Stomach (tissue), 9 donors: ENCODE results near the gene ADGB. TPM values are rescaled to one million over a fixed set of nuclear protein-coding genes. Genes with fewer than 3 reads are reported as not detected.

Experiments
- DNase-seq, 2 donors: peaks; one replicate each; pipeline versions ENCODE4 v3.0.0 to v3.0.0-alpha.2; 2013 to 2019
- H3K27ac ChIP-seq, 5 donors: fragments of 200-600 bp in 4 of 5; sonication (generic) in 4 of 5; one replicate each; pipeline ENCODE4 v1.5.1; 2013 to 2019; ENCODE audit warnings: mild to moderate bottlenecking in 1 of 5, moderate library complexity in 1 of 5
- H3K27me3 ChIP-seq, 3 donors: fragments of 200-600 bp; sonication (generic); one replicate each; pipeline ENCODE4 v1.5.1; 2017 to 2019; ENCODE audit warnings: mixed run types in 1 of 3
- H3K36me3 ChIP-seq, 4 donors: fragments of 200-600 bp; sonication (generic); 1 replicate in 3 of 4; 2 replicates in 1 of 4; pipeline ENCODE4 v1.5.1; 2016 to 2019
- H3K4me1 ChIP-seq, 4 donors: fragments of 200-600 bp; sonication (generic); one replicate each; pipeline ENCODE4 v1.5.1; 2016 to 2019
- H3K4me3 ChIP-seq, 4 donors: fragments of 200-600 bp; sonication (generic) in 3 of 4; one replicate each; pipeline ENCODE4 v1.5.1; 2016 to 2019; ENCODE audit warnings: mild to moderate bottlenecking in 1 of 4
- H3K9me3 ChIP-seq, 4 donors: fragments of 200-600 bp; sonication (generic); one replicate each; pipeline ENCODE4 v1.5.1; 2016 to 2019
- EP300 ChIP-seq: sonication (generic); formaldehyde crosslinking; IDR thresholded peaks from one replicate; pipeline ENCODE4 v1.6.1; 2017; ENCODE audit warnings: antibody characterized with exemption
- POLR2A ChIP-seq, 4 donors: fragments of 450-650 bp; IDR thresholded peaks; one replicate each; pipeline ENCODE4 v1.6.1; 2016; ENCODE audit warnings: antibody characterized with exemption in 4 of 4, control low read depth in 2 of 4, mild to moderate bottlenecking in 1 of 4, moderate library complexity in 1 of 4
- POLR2AphosphoS5 ChIP-seq, 3 donors: sonication (generic); formaldehyde crosslinking; IDR thresholded peaks; one replicate each; pipeline ENCODE4 v1.6.1; 2016; ENCODE audit warnings: antibody characterized with exemption in 3 of 3
- WGBS, 5 donors: extraction: QIAGEN DNeasy Blood & Tissue Kit in 3 of 5; methylation state at CpG; one replicate each; pipeline versions ENCODE4 v1.1.5 to v1.1.7; 2013 to 2018; 5-methylcytosine and 5-hydroxymethylcytosine counted together
- intact Hi-C: fragments of 100-400 bp; cut with DNase I; formaldehyde crosslinking; loops from one replicate; pipeline ENCODE4 v1.15.1; 2023; ENCODE audit warnings: low total_unique reads
- polyA plus RNA-seq, 3 donors: library from polyadenylated mRNA; stranded (reverse); fragments of 200-250 nt; gene quantifications; one replicate each; pipeline ENCODE4 v1.2.3, GENCODE V29; 2013
- total RNA-seq, 5 donors: library from RNA; depleted of rRNA; stranded (reverse); fragments of >200 nt; gene quantifications; one replicate each; pipeline versions ENCODE4 v1.1.0 to v1.2.3, GENCODE V29; 2014 to 2016
- TF ChIP-seq, protein P1 (sequence below), 7 experiments: fragments of 450-650 bp in 4 of 7; fragments of 200-600 bp in 3 of 7; sonication (generic) in 3 of 7; IDR thresholded peaks; one replicate each; pipeline ENCODE4 v1.5.1; 2016 to 2019; ENCODE audit warnings: antibody characterized with exemption in 7 of 7, control low read depth in 2 of 7, mild to moderate bottlenecking in 1 of 7
- donor health status: healthy with polysubstance abuse.
- donor health status: Bipolar disorder and iron deficiency.
- donor health status: healthy.

The ADGB gene
- total and polyA plus RNA-seq, 8 donors, result 0.29 TPM; not detected in 7

DNA sequence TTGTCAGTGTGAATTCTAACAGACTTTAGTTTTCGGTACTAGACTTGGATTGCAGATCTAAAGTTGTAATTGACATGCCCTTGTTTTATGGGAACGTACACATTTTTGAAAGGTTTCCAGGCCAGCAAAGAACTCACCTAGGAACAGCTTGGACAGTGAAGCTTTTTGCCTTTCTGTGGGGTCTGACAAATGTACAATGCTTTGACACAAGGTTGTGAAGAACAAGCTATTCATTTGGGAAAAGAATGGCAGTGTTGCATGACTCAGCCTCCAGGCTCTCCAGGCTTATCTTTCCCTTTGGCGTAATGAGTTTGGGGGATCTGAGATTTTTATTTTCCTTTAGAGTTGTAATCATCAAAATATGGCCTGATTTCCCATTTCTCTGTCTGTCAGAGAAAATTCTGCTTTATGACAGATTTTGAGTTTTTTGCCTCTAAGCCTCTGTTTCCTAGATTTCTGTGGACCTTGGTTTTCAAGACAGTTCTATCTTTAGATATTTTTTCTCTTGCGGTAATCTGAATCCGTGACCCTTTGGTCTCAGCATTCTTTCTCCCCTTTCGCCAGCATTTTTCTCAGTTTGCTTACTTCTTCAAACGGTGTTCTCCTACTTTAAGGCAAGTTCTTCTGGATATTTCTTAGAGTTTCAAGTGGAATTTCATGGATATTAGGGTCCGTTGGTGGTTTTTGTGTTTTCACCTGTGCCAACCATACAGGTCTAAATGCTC lies 221.0 kb downstream of the ADGB start:
- H3K27ac ChIP-seq, result no peak overlapping the region
- WGBS, 5 donors, result 57 to 71% (median 60%) methylated on average over 8 of the region's 8 CpGs
- H3K4me1 ChIP-seq, result no peaks in the 10 kb centered on the region
- no peak overlapping the region for H3K4me3 ChIP-seq
- DNase-seq, result no peak
- intact Hi-C loops, result no loop called here
- no peak for TF ChIP-seq POLR2AphosphoS5 (IDR thresholded peaks at IDR 0.05)
- TF ChIP-seq, protein P1, sequence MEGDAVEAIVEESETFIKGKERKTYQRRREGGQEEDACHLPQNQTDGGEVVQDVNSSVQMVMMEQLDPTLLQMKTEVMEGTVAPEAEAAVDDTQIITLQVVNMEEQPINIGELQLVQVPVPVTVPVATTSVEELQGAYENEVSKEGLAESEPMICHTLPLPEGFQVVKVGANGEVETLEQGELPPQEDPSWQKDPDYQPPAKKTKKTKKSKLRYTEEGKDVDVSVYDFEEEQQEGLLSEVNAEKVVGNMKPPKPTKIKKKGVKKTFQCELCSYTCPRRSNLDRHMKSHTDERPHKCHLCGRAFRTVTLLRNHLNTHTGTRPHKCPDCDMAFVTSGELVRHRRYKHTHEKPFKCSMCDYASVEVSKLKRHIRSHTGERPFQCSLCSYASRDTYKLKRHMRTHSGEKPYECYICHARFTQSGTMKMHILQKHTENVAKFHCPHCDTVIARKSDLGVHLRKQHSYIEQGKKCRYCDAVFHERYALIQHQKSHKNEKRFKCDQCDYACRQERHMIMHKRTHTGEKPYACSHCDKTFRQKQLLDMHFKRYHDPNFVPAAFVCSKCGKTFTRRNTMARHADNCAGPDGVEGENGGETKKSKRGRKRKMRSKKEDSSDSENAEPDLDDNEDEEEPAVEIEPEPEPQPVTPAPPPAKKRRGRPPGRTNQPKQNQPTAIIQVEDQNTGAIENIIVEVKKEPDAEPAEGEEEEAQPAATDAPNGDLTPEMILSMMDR (IDR thresholded peaks at IDR 0.05), result no peak
- TF ChIP-seq POLR2A (IDR thresholded peaks at IDR 0.05), result no peak
- TF ChIP-seq EP300, result no peak
- no peaks in the 10 kb centered on the region for H3K27me3 ChIP-seq
- H3K9me3 ChIP-seq, result no peaks in the 10 kb centered on the region
- no peaks in the 10 kb centered on the region for H3K36me3 ChIP-seq

DNA sequence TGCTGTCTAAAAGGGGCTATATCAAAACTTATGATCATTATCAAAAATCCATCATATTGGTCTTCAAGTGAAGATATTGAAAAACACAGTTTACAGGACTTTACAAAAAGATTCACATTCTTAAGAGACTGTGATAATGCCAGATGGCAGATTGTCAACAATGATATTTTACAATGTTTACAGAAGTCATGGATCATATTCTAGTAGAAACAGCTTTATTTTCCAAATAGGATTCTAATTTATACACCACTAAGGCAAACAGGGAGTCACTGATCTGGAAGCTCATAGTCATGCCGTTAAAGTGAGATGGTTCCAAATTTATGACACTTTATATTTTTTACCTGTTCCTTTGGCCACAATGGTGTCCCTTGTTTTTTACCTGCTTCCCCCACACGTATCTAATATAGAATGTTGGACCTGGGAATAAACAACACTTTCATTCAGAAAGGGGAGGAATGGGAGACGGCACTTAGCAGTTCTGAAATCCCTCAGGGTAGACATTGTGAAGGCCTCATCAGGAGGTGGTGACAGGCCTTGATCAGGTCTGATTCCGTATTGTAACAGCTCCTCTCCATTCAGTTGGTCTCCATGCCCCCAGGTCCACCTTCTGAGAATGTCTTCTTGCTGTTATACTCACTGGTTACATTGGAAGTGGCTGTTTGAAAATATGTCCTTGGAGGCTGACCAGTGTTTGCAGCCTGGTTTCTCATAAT lies 228.6 kb downstream of the ADGB start:
- WGBS, 5 donors, result 49 to 68% (median 55%) methylated on average over 4 of the region's 4 CpGs
- H3K9me3 ChIP-seq, result no peaks in the 10 kb centered on the region
- no peaks in the 10 kb centered on the region for H3K27me3 ChIP-seq
- H3K4me1 ChIP-seq, result no peaks in the 10 kb centered on the region
- DNase-seq, result no peak
- no peak for TF ChIP-seq POLR2A (IDR thresholded peaks at IDR 0.05)
- TF ChIP-seq POLR2AphosphoS5 (IDR thresholded peaks at IDR 0.05), result no peak
- no peak for TF ChIP-seq EP300
- TF ChIP-seq, protein P1 (IDR thresholded peaks at IDR 0.05), result no peak
- no peak overlapping the region for H3K4me3 ChIP-seq
- H3K27ac ChIP-seq, result no peak overlapping the region
- H3K36me3 ChIP-seq, result no peaks in the 10 kb centered on the region
- intact Hi-C loops, result no loop called here

DNA sequence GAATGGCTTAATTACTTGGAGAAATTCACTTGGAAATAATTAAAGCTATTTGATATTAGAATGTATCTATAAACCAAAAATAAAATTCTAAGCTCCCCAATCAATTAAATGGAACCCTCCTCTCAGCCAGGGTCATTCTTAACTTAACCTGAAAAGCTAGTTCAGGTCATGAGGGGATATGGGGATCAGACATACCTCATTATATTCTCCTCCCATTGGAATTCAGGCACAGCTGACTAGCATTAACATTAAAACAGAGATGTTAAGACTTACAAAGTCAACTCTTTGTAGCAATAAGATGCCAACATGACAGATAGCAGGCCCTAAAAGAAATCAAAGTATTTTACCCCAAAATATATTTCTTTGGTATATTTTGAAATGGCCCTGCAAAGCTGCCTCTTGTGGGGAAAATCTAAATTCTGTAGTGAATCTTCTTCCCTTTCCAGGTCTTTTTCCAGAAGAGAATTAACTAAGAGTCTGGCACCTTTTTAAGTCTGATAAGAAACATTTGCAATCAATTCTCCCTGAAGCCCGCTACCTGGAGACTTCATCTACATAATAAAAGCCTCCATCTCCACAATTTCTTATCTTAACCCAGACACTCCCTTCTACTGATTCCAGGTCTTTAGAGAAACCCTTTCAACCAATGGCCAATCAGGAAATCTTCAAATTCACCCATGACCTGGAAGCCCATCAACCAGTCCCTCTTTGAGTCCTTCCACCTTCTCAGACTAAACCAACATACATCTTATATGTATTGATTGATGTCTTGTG lies 231.2 kb downstream of the ADGB start:
- TF ChIP-seq POLR2AphosphoS5 (IDR thresholded peaks at IDR 0.05), result no peak
- no peak for TF ChIP-seq EP300
- TF ChIP-seq, protein P1 (IDR thresholded peaks at IDR 0.05), result no peak
- no peak for TF ChIP-seq POLR2A (IDR thresholded peaks at IDR 0.05)
- no peaks in the 10 kb centered on the region for H3K4me1 ChIP-seq
- no peak overlapping the region for H3K4me3 ChIP-seq
- H3K27ac ChIP-seq, result no peak overlapping the region
- DNase-seq, result no peak
- no peaks in the 10 kb centered on the region for H3K9me3 ChIP-seq
- no peaks in the 10 kb centered on the region for H3K36me3 ChIP-seq
- no peaks in the 10 kb centered on the region for H3K27me3 ChIP-seq
- intact Hi-C loops, result no loop called here
- 75 to 88% (median 80%) methylated on average over 1 of the region's 1 CpG for WGBS, 5 donors

DNA sequence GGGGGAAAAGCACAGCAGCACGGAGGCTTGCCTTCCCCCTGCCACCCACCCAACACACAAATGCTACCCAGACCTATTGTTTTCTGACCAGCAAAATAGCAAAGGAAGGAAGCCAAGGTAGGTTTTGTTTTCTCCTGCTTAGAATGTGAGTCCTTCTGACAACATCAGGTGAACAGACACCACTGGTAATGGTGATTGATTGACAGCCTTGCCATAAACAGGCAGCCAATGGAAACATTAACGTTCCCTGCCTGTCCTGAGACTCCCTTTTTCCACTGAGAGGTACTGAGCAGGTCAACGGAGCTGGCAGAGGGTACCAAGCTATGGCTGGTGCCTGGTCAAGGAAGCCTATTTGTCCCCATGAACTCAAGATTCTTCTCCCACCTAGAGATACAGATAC lies 234.4 kb downstream of the ADGB start:
- WGBS, 5 donors, result 46 to 68% (median 54%) methylated on average over 3 of the region's 3 CpGs
- Histone ChIP-seq H3K9me3 (no peaks in the 10 kb centered on the region), H3K27me3 (no peaks in the 10 kb centered on the region), H3K36me3 (no peaks in the 10 kb centered on the region), H3K4me1 (no peaks in the 10 kb centered on the region), H3K4me3 (no peak overlapping the region), H3K27ac (no peak overlapping the region)
- no peak for DNase-seq
- intact Hi-C loops, result no loop called here
- TF ChIP-seq, protein P1 (IDR thresholded peaks at IDR 0.05), result no peak
- TF ChIP-seq POLR2A (IDR thresholded peaks at IDR 0.05) (no peak), EP300 (no peak), POLR2AphosphoS5 (IDR thresholded peaks at IDR 0.05) (no peak)
